ENCODE measurements around the gene BCL2L11.

BCL2L11 gene

GRCh38 chr2:111182740-111183139 lies 62.0 kb downstream of the BCL2L11 start:
- no peak overlapping the region for H3K4me3 ChIP-seq (ENCODE audit: low read length)
- DNase-seq (ENCODE audit: low read depth, low spot score) = no peak

- no peak for DNase-seq (ENCODE audit: low read depth, low spot score)
- H3K4me3 ChIP-seq (ENCODE audit: low read length) = no peak overlapping the region
These were observed 64.1 kb downstream of the BCL2L11 start for GRCh38 chr2:111184725-111185310.

GRCh38 chr2:111185361-111186022 lies 64.8 kb downstream of the BCL2L11 start:
- H3K4me3 ChIP-seq (ENCODE audit: low read length) = no peak overlapping the region
- DNase-seq (ENCODE audit: low read depth, low spot score) = no peak

GRCh38 chr2:111186121-111186715 lies 65.5 kb downstream of the BCL2L11 start:
- no peak overlapping the region for H3K4me3 ChIP-seq (ENCODE audit: low read length)
- DNase-seq (ENCODE audit: low read depth, low spot score) = no peak

- H3K4me3 ChIP-seq (ENCODE audit: low read length) = no peak overlapping the region
- DNase-seq (ENCODE audit: low read depth, low spot score) = no peak
These were observed 66.2 kb downstream of the BCL2L11 start for GRCh38 chr2:111186933-111187332.

GRCh38 chr2:111188681-111189080 lies 68.0 kb downstream of the BCL2L11 start:
- no peak for DNase-seq (ENCODE audit: low read depth, low spot score)
- H3K4me3 ChIP-seq (ENCODE audit: low read length) = no peak overlapping the region

GRCh38 chr2:111189106-111189505 lies 68.4 kb downstream of the BCL2L11 start:
- DNase-seq (ENCODE audit: low read depth, low spot score) = no peak
- no peak overlapping the region for H3K4me3 ChIP-seq (ENCODE audit: low read length)

GRCh38 chr2:111190816-111191540 lies 70.3 kb downstream of the BCL2L11 start:
- DNase-seq (ENCODE audit: low read depth, low spot score) = no peak
- H3K4me3 ChIP-seq (ENCODE audit: low read length) = no peak overlapping the region

- no peak overlapping the region for H3K4me3 ChIP-seq (ENCODE audit: low read length)
- DNase-seq (ENCODE audit: low read depth, low spot score) = no peak
These were observed 71.2 kb downstream of the BCL2L11 start for GRCh38 chr2:111191877-111192276.

GRCh38 chr2:111192776-111193368 lies 72.2 kb downstream of the BCL2L11 start:
- DNase-seq (ENCODE audit: low read depth, low spot score) = no peak
- H3K4me3 ChIP-seq (ENCODE audit: low read length) = no peak overlapping the region

- H3K4me3 ChIP-seq (ENCODE audit: low read length) = no peak overlapping the region
- no peak for DNase-seq (ENCODE audit: low read depth, low spot score)
These were observed 74.3 kb downstream of the BCL2L11 start for GRCh38 chr2:111194835-111195621.

GRCh38 chr2:111196435-111196834 lies 75.7 kb downstream of the BCL2L11 start:
- no peak for DNase-seq (ENCODE audit: low read depth, low spot score)
- H3K4me3 ChIP-seq (ENCODE audit: low read length) = no peak overlapping the region

GRCh38 chr2:111198701-111199100 lies 78.0 kb downstream of the BCL2L11 start:
- no peak overlapping the region for H3K4me3 ChIP-seq (ENCODE audit: low read length)
- DNase-seq (ENCODE audit: low read depth, low spot score) = no peak

GRCh38 chr2:111199840-111200239 lies 79.1 kb downstream of the BCL2L11 start:
- H3K4me3 ChIP-seq (ENCODE audit: low read length) = no peak overlapping the region
- DNase-seq (ENCODE audit: low read depth, low spot score) = no peak

- DNase-seq (ENCODE audit: low read depth, low spot score) = peak; percentile 38
- no peak overlapping the region for H3K4me3 ChIP-seq (ENCODE audit: low read length)
These were observed 79.7 kb downstream of the BCL2L11 start for GRCh38 chr2:111200333-111200881.

GRCh38 chr2:111201214-111201613 lies 80.5 kb downstream of the BCL2L11 start:
- no peak overlapping the region for H3K4me3 ChIP-seq (ENCODE audit: low read length)
- DNase-seq (ENCODE audit: low read depth, low spot score) = no peak

- no peak overlapping the region for H3K4me3 ChIP-seq (ENCODE audit: low read length)
- no peak for DNase-seq (ENCODE audit: low read depth, low spot score)
These were observed 81.7 kb downstream of the BCL2L11 start for GRCh38 chr2:111202266-111203040.

GRCh38 chr2:111204706-111205105 lies 84.0 kb downstream of the BCL2L11 start:
- DNase-seq (ENCODE audit: low read depth, low spot score) = no peak

More at GRCh38 chr2:111204706-111205105, 84.0 kb downstream of the BCL2L11 start:
- H3K4me3 ChIP-seq (ENCODE audit: low read length) = no peak overlapping the region

All from Jurkat, Clone E6-1 (cell line).